ENCODE measurements around the gene VMAC. TPM values are rescaled to one million over a fixed set of nuclear protein-coding genes. Genes with fewer than 3 reads are reported as not detected.

The VMAC gene
- total RNA-seq, 1 donor from 2014 or later: 7.5 TPM

DNA sequence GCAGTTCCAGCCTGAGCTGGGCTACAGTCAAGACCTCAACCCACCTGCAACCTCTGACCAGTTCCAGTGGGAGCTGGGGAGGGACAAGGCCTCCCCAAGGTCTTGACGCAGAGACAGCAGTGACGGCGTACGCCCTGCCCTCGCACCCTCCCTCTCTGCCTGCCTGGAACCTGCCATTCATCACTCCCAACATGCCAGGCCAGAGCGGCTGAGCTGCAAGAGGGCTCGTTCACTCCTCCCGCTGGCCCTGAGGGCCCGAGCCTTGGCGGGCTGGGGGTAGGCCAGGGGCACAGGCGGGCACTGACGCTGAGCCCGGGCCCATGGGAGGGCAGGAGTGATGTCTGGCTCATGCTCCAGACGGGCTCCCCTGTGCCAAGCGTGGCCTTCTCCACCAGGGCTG lies 9.3 kb upstream of the VMAC start:
- Mint-ChIP-seq H3K9me3 (ENCODE audit: unreplicated experiment) (no peaks in the 10 kb centered on the region), H3K4me3 (ENCODE audit: unreplicated experiment) (no peak overlapping the region), H3K36me3 (ENCODE audit: unreplicated experiment) (no peaks in the 10 kb centered on the region), H3K4me1 (ENCODE audit: low read depth, unreplicated experiment) (peaks cover 2% of the 10 kb centered on the region), H3K27me3 (ENCODE audit: unreplicated experiment) (peaks cover 3% of the 10 kb centered on the region), H3K27ac (ENCODE audit: unreplicated experiment) (no peak overlapping the region)
- no peak for DNase-seq
- TF ChIP-seq, protein P1, sequence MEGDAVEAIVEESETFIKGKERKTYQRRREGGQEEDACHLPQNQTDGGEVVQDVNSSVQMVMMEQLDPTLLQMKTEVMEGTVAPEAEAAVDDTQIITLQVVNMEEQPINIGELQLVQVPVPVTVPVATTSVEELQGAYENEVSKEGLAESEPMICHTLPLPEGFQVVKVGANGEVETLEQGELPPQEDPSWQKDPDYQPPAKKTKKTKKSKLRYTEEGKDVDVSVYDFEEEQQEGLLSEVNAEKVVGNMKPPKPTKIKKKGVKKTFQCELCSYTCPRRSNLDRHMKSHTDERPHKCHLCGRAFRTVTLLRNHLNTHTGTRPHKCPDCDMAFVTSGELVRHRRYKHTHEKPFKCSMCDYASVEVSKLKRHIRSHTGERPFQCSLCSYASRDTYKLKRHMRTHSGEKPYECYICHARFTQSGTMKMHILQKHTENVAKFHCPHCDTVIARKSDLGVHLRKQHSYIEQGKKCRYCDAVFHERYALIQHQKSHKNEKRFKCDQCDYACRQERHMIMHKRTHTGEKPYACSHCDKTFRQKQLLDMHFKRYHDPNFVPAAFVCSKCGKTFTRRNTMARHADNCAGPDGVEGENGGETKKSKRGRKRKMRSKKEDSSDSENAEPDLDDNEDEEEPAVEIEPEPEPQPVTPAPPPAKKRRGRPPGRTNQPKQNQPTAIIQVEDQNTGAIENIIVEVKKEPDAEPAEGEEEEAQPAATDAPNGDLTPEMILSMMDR (IDR thresholded peaks at IDR 0.05; ENCODE audit: partially characterized antibody, unreplicated experiment): no peak

DNA sequence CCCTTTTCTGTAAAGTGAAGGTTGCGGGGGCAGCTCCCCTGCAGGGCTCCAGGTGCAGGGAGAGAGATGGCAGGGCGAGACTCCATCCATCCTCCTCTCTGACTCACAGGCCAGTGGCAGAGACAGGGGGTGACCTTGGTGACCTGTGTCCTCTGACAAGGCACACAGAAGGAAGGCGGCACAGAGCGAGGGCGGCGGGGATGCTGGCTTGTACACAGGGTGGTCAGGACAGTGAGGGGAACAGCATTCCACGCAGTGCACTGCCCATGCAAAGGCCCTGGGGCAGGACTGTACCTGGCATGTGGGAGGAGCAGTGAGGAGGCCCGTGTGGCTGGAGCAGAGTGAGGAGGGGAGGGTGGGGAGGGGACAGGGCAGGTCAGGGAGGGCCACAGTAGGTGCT lies 8.8 kb upstream of the VMAC start:
- Mint-ChIP-seq H3K36me3 (ENCODE audit: unreplicated experiment) (no peaks in the 10 kb centered on the region), H3K4me1 (ENCODE audit: low read depth, unreplicated experiment) (peaks cover 3% of the 10 kb centered on the region), H3K4me3 (ENCODE audit: unreplicated experiment) (no peak overlapping the region), H3K27ac (ENCODE audit: unreplicated experiment) (no peak overlapping the region), H3K9me3 (ENCODE audit: unreplicated experiment) (no peaks in the 10 kb centered on the region), H3K27me3 (ENCODE audit: unreplicated experiment) (peaks cover 3% of the 10 kb centered on the region)
- DNase-seq: no peak
- TF ChIP-seq, protein P1 (IDR thresholded peaks at IDR 0.05; ENCODE audit: partially characterized antibody, unreplicated experiment): no peak

DNA sequence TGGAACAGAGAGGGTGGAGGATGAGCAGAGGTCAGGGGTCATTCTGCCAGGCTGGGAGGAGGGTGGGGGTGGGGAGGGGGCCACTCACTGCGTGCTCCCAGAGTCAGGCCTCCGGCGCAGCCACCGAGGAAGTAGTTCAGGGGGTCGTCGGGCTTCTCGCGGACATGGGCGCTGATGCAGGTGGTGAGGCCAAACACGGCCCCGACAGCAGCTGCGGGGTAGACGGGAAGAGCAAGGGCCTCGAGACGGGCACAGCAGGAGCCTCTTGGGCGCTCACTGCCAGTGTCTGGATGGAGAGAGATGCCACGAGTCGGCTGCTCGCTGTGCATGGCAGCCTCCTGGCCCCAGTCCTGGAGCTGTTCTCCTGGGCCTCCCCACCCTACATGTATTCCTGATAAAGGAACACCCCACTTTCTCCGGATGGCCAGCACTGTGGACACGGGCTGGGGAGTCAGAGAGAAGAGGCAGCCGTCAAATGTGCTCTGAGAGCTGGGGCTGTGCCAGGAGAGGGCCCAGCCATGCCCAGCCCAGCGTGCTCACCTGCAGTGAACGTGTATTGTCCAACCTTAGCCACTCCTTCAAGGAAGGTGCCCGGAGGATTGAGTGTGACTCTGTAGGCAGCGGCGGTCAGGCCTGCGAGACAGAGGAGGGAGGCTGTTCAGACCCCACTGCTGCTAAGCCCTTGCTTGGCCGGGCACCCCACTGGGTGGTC lies 8.2 kb upstream of the VMAC start:
- DNase-seq: no peak
- Mint-ChIP-seq H3K27me3 (ENCODE audit: unreplicated experiment) (peaks cover 6% of the 10 kb centered on the region), H3K36me3 (ENCODE audit: unreplicated experiment) (no peaks in the 10 kb centered on the region), H3K4me1 (ENCODE audit: low read depth, unreplicated experiment) (peaks cover 7% of the 10 kb centered on the region), H3K9me3 (ENCODE audit: unreplicated experiment) (no peaks in the 10 kb centered on the region), H3K27ac (ENCODE audit: unreplicated experiment) (no peak overlapping the region), H3K4me3 (ENCODE audit: unreplicated experiment) (no peak overlapping the region)
- TF ChIP-seq, protein P1 (IDR thresholded peaks at IDR 0.05; ENCODE audit: partially characterized antibody, unreplicated experiment): no peak

DNA sequence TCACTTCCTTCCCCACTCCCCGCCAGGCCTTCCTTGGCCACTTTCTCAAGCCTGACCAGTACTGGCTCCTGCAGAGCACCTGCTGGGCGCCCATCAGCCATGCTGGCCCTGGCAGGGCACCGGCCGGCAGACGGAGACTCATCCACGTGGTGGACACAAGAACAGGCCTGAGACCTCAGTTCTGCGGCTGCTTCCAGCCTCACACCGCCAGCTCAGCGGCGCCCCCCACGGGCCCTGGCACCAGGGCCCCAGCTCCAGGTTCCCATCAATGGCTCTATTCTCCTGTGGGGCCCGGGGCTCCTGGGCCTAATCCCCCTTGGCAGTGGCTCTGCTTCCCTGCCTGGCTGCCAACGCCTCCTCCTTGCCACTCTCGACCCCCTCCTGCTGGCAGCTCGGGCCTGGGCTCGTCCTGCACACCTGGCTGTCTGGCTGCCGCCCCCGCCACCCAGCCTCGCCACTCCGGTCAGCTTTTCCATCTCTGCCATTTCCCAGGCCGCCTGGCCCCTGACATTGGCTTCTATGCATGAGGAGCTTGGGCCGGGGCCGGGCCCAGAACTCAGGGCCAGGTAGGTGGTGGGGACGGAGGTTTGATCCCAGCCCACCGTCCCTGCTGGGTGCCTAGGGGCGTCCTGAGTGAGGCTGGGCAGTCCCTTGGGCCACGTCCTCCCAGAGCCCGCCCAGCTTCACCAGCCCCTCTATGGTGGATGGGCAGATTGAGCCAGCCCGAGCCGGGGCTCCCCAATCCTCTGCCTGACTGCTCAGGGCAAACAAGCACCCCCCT lies 7.3 kb upstream of the VMAC start:
- no peak for DNase-seq
- TF ChIP-seq, protein P1 (IDR thresholded peaks at IDR 0.05; ENCODE audit: partially characterized antibody, unreplicated experiment): no peak
- Mint-ChIP-seq H3K4me1 (ENCODE audit: low read depth, unreplicated experiment) (peaks cover 6% of the 10 kb centered on the region), H3K36me3 (ENCODE audit: unreplicated experiment) (no peaks in the 10 kb centered on the region), H3K9me3 (ENCODE audit: unreplicated experiment) (no peaks in the 10 kb centered on the region), H3K4me3 (ENCODE audit: unreplicated experiment) (no peak overlapping the region), H3K27me3 (ENCODE audit: unreplicated experiment) (peaks cover 3% of the 10 kb centered on the region), H3K27ac (ENCODE audit: unreplicated experiment) (no peak overlapping the region)

All from glutamatergic neuron (in vitro differentiated cells).